LNCaP clone FGC (cell line): ENCODE measurements around the gene FECH.

ENCODE experiments used
- DNase-seq: peaks from one replicate; pipeline ENCODE4 v3.0.0-alpha.2; 2011; ENCODE audit warnings: low read depth
- H3K4me3 ChIP-seq: 2 replicates; pipeline ENCODE4 v1.5.1; 2011; ENCODE audit warnings: mild to moderate bottlenecking, low read depth, low read length, control low read depth
- CTCF ChIP-seq: IDR thresholded peaks from 2 replicates; pipeline ENCODE4 v1.5.1; 2012; ENCODE audit warnings: mild to moderate bottlenecking; ENCODE audit not compliant: control insufficient read depth, insufficient read depth; ENCODE audit errors: extremely low read depth

Gene FECH

GRCh38 chr18:57519668-57520424, 66.7 kb downstream of the FECH start:
- no peak overlapping the region for H3K4me3 ChIP-seq
- DNase-seq, result no peak
- TF ChIP-seq CTCF, result no peak

GRCh38 chr18:57518533-57518932, 68.0 kb downstream of the FECH start:
- no peak for TF ChIP-seq CTCF
- no peak for DNase-seq
- no peak overlapping the region for H3K4me3 ChIP-seq

GRCh38 chr18:57516056-57516455, 70.4 kb downstream of the FECH start:
- no peak overlapping the region for H3K4me3 ChIP-seq
- no peak for DNase-seq
- TF ChIP-seq CTCF, result no peak

GRCh38 chr18:57505231-57505630, 81.3 kb downstream of the FECH start:
- no peak overlapping the region for H3K4me3 ChIP-seq
- no peak for TF ChIP-seq CTCF
- DNase-seq, result no peak

GRCh38 chr18:57502624-57503023, 83.9 kb downstream of the FECH start:
- no peak for DNase-seq
- TF ChIP-seq CTCF, result no peak
- no peak overlapping the region for H3K4me3 ChIP-seq

GRCh38 chr18:57498682-57499256, 87.7 kb downstream of the FECH start:
- no peak for TF ChIP-seq CTCF
- H3K4me3 ChIP-seq, result no peak overlapping the region
- no peak for DNase-seq
